Muscle of leg (tissue), 11 donors: Measurements from ENCODE around the gene EPHA8. TPM values are rescaled to one million over a fixed set of nuclear protein-coding genes. Genes with fewer than 3 reads are reported as not detected.

ENCODE experiments used
- DNase-seq: peaks from one replicate; pipeline ENCODE4 v3.0.0; 2013
- H3K27ac ChIP-seq: one replicate; pipeline ENCODE4 v1.5.1; 2013; ENCODE audit warnings: mild to moderate bottlenecking, low read length, control low read depth
- H3K27me3 ChIP-seq: one replicate; pipeline ENCODE4 v1.6.1; 2013; ENCODE audit warnings: low read length; ENCODE audit not compliant: control insufficient read depth, insufficient read depth
- H3K36me3 ChIP-seq: one replicate; pipeline ENCODE4 v1.6.1; 2013; ENCODE audit warnings: low read length; ENCODE audit not compliant: control insufficient read depth, insufficient read depth
- H3K4me1 ChIP-seq: one replicate; pipeline ENCODE4 v1.6.1; 2013; ENCODE audit warnings: low read length; ENCODE audit not compliant: control insufficient read depth, insufficient read depth
- H3K4me3 ChIP-seq: one replicate; pipeline ENCODE4 v1.5.1; 2013; ENCODE audit warnings: low read length, control low read depth
- H3K9me3 ChIP-seq: replicated peaks from 2 replicates; pipeline ENCODE4 v1.6.1; 2013; ENCODE audit warnings: low read depth, low read length; ENCODE audit not compliant: control insufficient read depth
- WGBS: methylation state at CpG from one replicate; pipeline ENCODE4 v1.1.5; 2013; ENCODE audit warnings: missing lambda C conversion rate; ENCODE audit not compliant: insufficient coverage; 5-methylcytosine and 5-hydroxymethylcytosine counted together
- polyA plus RNA-seq, 8 donors: library from polyadenylated mRNA; unstranded; fragments of 120-200 nt; gene quantifications; one replicate each; pipeline versions ENCODE4 v1.2.1 to v1.2.3, GENCODE V29; 2013; ENCODE audit warnings: inconsistent platforms in 1 of 8, low replicate concordance in 1 of 8; ENCODE audit not compliant: insufficient read length in 8 of 8, insufficient read depth in 1 of 8
- total RNA-seq: library from RNA; stranded (reverse); fragments of 120-200 nt; gene quantifications from one replicate; pipeline ENCODE4 v1.2.4, GENCODE V29; 2013

EPHA8 gene
- total and polyA plus RNA-seq, 9 donors: 0.02 to 0.09 (median 0.05) TPM; not detected in 3

DNA sequence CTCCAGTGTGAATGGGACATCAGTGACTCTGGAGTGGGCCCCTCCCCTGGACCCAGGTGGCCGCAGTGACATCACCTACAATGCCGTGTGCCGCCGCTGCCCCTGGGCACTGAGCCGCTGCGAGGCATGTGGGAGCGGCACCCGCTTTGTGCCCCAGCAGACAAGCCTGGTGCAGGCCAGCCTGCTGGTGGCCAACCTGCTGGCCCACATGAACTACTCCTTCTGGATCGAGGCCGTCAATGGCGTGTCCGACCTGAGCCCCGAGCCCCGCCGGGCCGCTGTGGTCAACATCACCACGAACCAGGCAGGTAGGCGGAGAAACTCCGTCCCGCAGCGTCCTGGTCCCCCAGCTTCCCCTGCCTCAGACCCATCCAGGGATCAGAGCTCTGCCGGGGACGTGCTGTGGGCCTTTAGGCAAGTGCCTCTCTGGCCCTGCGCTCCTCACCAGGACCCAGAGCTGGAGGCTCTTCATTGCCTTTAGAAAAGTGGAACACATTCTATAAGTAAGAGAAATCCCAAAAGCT is 25.7 kb downstream of the EPHA8 start:
- Histone ChIP-seq H3K27me3 (peaks cover 40% of the 10 kb centered on the region), H3K27ac (no peak overlapping the region), H3K9me3 (no peaks in the 10 kb centered on the region), H3K36me3 (no peaks in the 10 kb centered on the region), H3K4me1 (peaks cover 8% of the 10 kb centered on the region), H3K4me3 (no peak overlapping the region)
- 77% methylated on average over 22 of the region's 24 CpGs for WGBS
- DNase-seq: no peak

DNA sequence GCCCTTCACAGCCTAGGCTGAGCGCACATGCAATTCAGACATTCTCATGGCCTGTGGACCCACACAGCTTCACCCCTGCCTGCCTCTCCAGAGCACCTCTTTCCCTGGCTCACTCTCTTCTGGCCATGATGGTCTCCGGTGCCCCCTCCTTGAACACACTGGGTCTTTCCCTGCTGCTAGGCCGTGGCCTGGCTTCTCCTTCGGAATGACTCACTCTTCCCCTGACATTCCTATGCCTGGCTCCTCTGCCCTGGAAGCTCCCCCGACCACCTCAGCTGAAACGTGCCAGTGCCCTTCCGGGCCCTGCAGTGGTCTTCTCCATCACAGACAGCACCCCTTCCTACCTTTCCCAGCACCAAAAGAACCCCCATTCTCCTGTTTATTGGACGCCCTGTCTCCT is 28.3 kb downstream of the EPHA8 start:
- H3K36me3 ChIP-seq: no peaks in the 10 kb centered on the region
- 60% methylated on average over 8 of the region's 8 CpGs for WGBS
- H3K27ac ChIP-seq: no peak overlapping the region
- no peaks in the 10 kb centered on the region for H3K9me3 ChIP-seq
- H3K4me1 ChIP-seq: peaks cover 8% of the 10 kb centered on the region
- no peak for DNase-seq
- peaks cover 42% of the 10 kb centered on the region for H3K27me3 ChIP-seq
- H3K4me3 ChIP-seq: no peak overlapping the region

DNA sequence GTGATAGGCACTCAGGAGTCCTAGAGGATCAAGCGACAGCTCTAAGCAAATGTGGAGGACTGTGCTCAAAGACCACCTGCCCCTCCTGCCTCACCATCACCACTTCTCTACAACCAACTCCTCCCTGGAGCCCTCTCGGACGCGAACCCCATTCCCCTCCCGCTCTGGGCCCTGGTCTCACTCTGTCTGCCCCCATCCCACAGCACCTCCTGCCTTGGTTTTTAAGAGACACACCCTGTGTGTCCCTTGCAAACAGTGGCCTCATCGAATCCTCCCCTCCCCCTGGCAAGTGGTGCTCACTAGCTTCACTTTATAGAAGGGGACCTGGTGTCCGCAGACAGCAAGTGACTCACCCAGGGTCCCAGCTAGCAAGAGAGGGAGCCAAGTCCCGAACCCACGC is 28.8 kb downstream of the EPHA8 start:
- 80% methylated on average over 9 of the region's 9 CpGs for WGBS
- no peaks in the 10 kb centered on the region for H3K9me3 ChIP-seq
- no peaks in the 10 kb centered on the region for H3K36me3 ChIP-seq
- H3K4me1 ChIP-seq: peaks cover 8% of the 10 kb centered on the region
- H3K27ac ChIP-seq: no peak overlapping the region
- peaks cover 42% of the 10 kb centered on the region for H3K27me3 ChIP-seq
- no peak overlapping the region for H3K4me3 ChIP-seq
- no peak for DNase-seq

- 32% methylated on average over 33 of the region's 38 CpGs for WGBS
- Histone ChIP-seq H3K27me3 (peaks cover 40% of the 10 kb centered on the region), H3K36me3 (no peaks in the 10 kb centered on the region), H3K4me1 (peaks cover 8% of the 10 kb centered on the region), H3K9me3 (no peaks in the 10 kb centered on the region), H3K27ac (no peak overlapping the region), H3K4me3 (no peak overlapping the region)
- no peak for DNase-seq
Observed at GRCh38 chr1:22592919-22593790, 29.9 kb downstream of the EPHA8 start.

GRCh38 chr1:22594396-22594795 is 31.1 kb downstream of the EPHA8 start:
- H3K27ac ChIP-seq: no peak overlapping the region
- no peaks in the 10 kb centered on the region for H3K36me3 ChIP-seq
- no peak overlapping the region for H3K4me3 ChIP-seq
- DNase-seq: no peak
- H3K4me1 ChIP-seq: peaks cover 4% of the 10 kb centered on the region
- no peaks in the 10 kb centered on the region for H3K9me3 ChIP-seq
- WGBS: 78% methylated on average over 8 of the region's 10 CpGs
- peaks cover 47% of the 10 kb centered on the region for H3K27me3 ChIP-seq

DNA sequence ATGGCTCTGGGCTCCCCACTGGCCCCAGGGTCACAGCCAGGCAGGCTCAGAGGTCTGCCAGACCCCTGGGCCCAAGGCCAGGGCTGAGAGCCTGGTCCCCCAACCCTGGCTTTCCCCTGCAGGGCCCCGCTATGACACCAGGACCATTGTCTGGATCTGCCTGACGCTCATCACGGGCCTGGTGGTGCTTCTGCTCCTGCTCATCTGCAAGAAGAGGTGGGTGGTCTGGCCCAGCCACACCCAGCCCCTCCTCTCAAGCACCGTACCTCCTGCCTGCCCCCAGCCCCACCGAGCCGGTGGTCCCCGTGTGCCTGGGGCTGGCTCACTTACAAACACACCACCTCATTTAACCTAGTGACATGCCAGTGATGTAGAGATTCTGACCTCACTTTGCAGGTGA is 31.8 kb downstream of the EPHA8 start:
- 67% methylated on average over 1 of the region's 7 CpGs for WGBS
- Histone ChIP-seq H3K4me1 (no peaks in the 10 kb centered on the region), H3K27me3 (peaks cover 42% of the 10 kb centered on the region), H3K27ac (no peak overlapping the region), H3K36me3 (no peaks in the 10 kb centered on the region), H3K9me3 (no peaks in the 10 kb centered on the region), H3K4me3 (no peak overlapping the region)
- DNase-seq: no peak

GRCh38 chr1:22597301-22597965 is 34.1 kb downstream of the EPHA8 start:
- no peak for DNase-seq
- H3K27ac ChIP-seq: no peak overlapping the region
- H3K36me3 ChIP-seq: no peaks in the 10 kb centered on the region
- H3K27me3 ChIP-seq: peaks cover 32% of the 10 kb centered on the region
- no peak overlapping the region for H3K4me3 ChIP-seq
- 68% methylated on average over 27 of the region's 30 CpGs for WGBS
- no peaks in the 10 kb centered on the region for H3K9me3 ChIP-seq
- H3K4me1 ChIP-seq: no peaks in the 10 kb centered on the region

DNA sequence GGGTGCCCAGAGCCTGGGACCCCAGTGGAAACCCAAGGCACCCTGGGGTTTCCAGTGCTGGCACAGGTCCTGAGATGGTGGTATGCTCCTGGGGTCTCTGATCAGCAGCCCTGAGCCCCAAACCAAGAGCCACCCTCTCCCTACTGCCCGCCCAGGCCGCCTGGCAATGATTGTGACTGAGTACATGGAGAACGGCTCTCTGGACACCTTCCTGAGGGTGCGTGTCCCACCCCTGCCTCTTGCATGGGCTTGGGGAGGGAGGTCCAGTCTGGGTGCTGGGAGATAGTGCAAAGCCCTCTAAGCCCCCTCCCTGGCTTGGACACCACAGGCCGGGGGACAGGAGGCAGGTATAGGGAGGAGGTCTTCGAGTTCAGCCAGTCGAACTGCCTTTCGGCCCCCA is 34.7 kb downstream of the EPHA8 start:
- Histone ChIP-seq H3K27ac (no peak overlapping the region), H3K27me3 (peaks cover 31% of the 10 kb centered on the region), H3K9me3 (no peaks in the 10 kb centered on the region), H3K4me1 (no peaks in the 10 kb centered on the region), H3K36me3 (no peaks in the 10 kb centered on the region), H3K4me3 (no peak overlapping the region)
- no peak for DNase-seq
- WGBS: 60% methylated on average over 1 of the region's 8 CpGs

- Histone ChIP-seq H3K27ac (no peak overlapping the region), H3K36me3 (no peaks in the 10 kb centered on the region), H3K9me3 (no peaks in the 10 kb centered on the region), H3K4me1 (no peaks in the 10 kb centered on the region), H3K27me3 (peaks cover 31% of the 10 kb centered on the region), H3K4me3 (no peak overlapping the region)
- WGBS: 69% methylated on average over 20 of the region's 24 CpGs
- no peak for DNase-seq
Observed at GRCh38 chr1:22598736-22599135, 35.4 kb downstream of the EPHA8 start.

GRCh38 chr1:22600071-22600816 is 37.0 kb downstream of the EPHA8 start:
- peaks cover 30% of the 10 kb centered on the region for H3K27me3 ChIP-seq
- H3K27ac ChIP-seq: no peak overlapping the region
- no peak overlapping the region for H3K4me3 ChIP-seq
- no peaks in the 10 kb centered on the region for H3K9me3 ChIP-seq
- WGBS: 58% methylated on average over 21 of the region's 22 CpGs
- H3K4me1 ChIP-seq: no peaks in the 10 kb centered on the region
- H3K36me3 ChIP-seq: no peaks in the 10 kb centered on the region
- no peak for DNase-seq
